NCI-H69 (cell line): ENCODE data around the gene TRPM3.

Experiments
- DNase-seq: peaks from one replicate; lab custom pipeline; 2025; lab: John Stamatoyannopoulos, UW

Gene TRPM3

GRCh38 chr9:71097671-71098070 is 23.8 kb downstream of the TRPM3 start:
- DNase-seq = no peak

- DNase-seq = no peak
These were observed 24.9 kb downstream of the TRPM3 start for GRCh38 chr9:71096421-71097108.

- DNase-seq = no peak
These were observed 26.6 kb downstream of the TRPM3 start for GRCh38 chr9:71094708-71095251.

GRCh38 chr9:71090896-71091295 is 30.5 kb downstream of the TRPM3 start:
- no peak for DNase-seq

GRCh38 chr9:71079451-71079850 is 42.0 kb downstream of the TRPM3 start:
- DNase-seq = no peak

GRCh38 chr9:71076096-71076495 is 45.3 kb downstream of the TRPM3 start:
- no peak for DNase-seq

- DNase-seq = no peak
These were observed 47.9 kb downstream of the TRPM3 start for GRCh38 chr9:71073494-71073893.

- DNase-seq = no peak
These were observed 48.8 kb downstream of the TRPM3 start for GRCh38 chr9:71072587-71072986.

- DNase-seq = no peak
These were observed 49.8 kb downstream of the TRPM3 start for GRCh38 chr9:71071633-71072032.

GRCh38 chr9:71058660-71059059 is 62.8 kb downstream of the TRPM3 start:
- no peak for DNase-seq

GRCh38 chr9:71052287-71052686 is 69.1 kb downstream of the TRPM3 start:
- no peak for DNase-seq

GRCh38 chr9:71048280-71048679 is 73.1 kb downstream of the TRPM3 start:
- DNase-seq = no peak

- no peak for DNase-seq
These were observed 78.9 kb downstream of the TRPM3 start for GRCh38 chr9:71042448-71042990.

GRCh38 chr9:71037521-71037920 is 83.9 kb downstream of the TRPM3 start:
- DNase-seq = no peak

- peak; percentile 60 for DNase-seq
These were observed 84.9 kb downstream of the TRPM3 start for GRCh38 chr9:71036501-71036900.

- no peak for DNase-seq
These were observed 88.6 kb downstream of the TRPM3 start for GRCh38 chr9:71032779-71033178.

- DNase-seq = no peak
These were observed 95.7 kb downstream of the TRPM3 start for GRCh38 chr9:71025728-71026127.

GRCh38 chr9:71025201-71025600 is 96.2 kb downstream of the TRPM3 start:
- DNase-seq = no peak

GRCh38 chr9:71010258-71010657 is 111.2 kb downstream of the TRPM3 start:
- DNase-seq = no peak

GRCh38 chr9:71005456-71005855 is 116.0 kb downstream of the TRPM3 start:
- no peak for DNase-seq

GRCh38 chr9:71004196-71004595 is 117.2 kb downstream of the TRPM3 start:
- no peak for DNase-seq

- DNase-seq = no peak
These were observed 118.1 kb downstream of the TRPM3 start for GRCh38 chr9:71003346-71003745.

GRCh38 chr9:71001780-71002386 is 119.5 kb downstream of the TRPM3 start:
- peak; percentile 66 for DNase-seq
